Mesothelial cell of epicardium (in vitro differentiated cells): ENCODE measurements around the gene PLXNC1. TPM values are rescaled to one million over a fixed set of nuclear protein-coding genes. Genes with fewer than 3 reads are reported as not detected.
"Not testable (repeated sequence)": the region's sequence is repeated elsewhere in the genome, so short reads cannot be mapped to it uniquely, and the experiment has no call there.

Experiments
- DNase-seq, 2 experiments: peaks; one replicate each; pipeline ENCODE4 v3.0.0; 2021; ENCODE audit warnings: low spot score in 2 of 2; ENCODE audit not compliant: unreplicated experiment in 2 of 2
- H3K27ac Mint-ChIP-seq: 2 replicates; pipeline ENCODE4 v1.8.0; 2021; ENCODE audit warnings: mixed read lengths
- H3K27me3 Mint-ChIP-seq: 2 replicates; pipeline ENCODE4 v1.8.0; 2021; ENCODE audit warnings: low read depth, mixed read lengths
- H3K36me3 Mint-ChIP-seq: 2 replicates; pipeline ENCODE4 v1.8.0; 2021; ENCODE audit warnings: mixed read lengths
- H3K4me1 Mint-ChIP-seq: 2 replicates; pipeline ENCODE4 v1.8.0; 2021; ENCODE audit warnings: mixed read lengths
- H3K4me3 Mint-ChIP-seq: 2 replicates; pipeline ENCODE4 v1.8.0; 2021; ENCODE audit warnings: mild to moderate bottlenecking, moderate library complexity, mixed read lengths
- H3K9me3 Mint-ChIP-seq: 2 replicates; pipeline ENCODE4 v1.8.0; 2021; ENCODE audit warnings: mixed read lengths
- CTCF ChIP-seq: fragments of 200-600 bp; sonication (generic); IDR thresholded peaks from one replicate; pipeline ENCODE4 v1.5.0; 2021; ENCODE audit warnings: antibody characterized with exemption; ENCODE audit not compliant: unreplicated experiment
- total RNA-seq: library from RNA; stranded (reverse); gene quantifications from 3 replicates; pipeline ENCODE4 v1.2.1, GENCODE V29; 2021

Gene PLXNC1
- total RNA-seq, 1 donor from 2014 or later = 3.4 TPM

GRCh38 chr12:94304566-94305061, 156.2 kb downstream of the PLXNC1 start:
- no peaks in the 10 kb centered on the region for H3K9me3 Mint-ChIP-seq
- no peak overlapping the region for H3K4me3 Mint-ChIP-seq
- no peak for TF ChIP-seq CTCF

GRCh38 chr12:94305130-94305957, 157.0 kb downstream of the PLXNC1 start:
- no peaks in the 10 kb centered on the region for H3K27me3 Mint-ChIP-seq
- DNase-seq = no peak

More at GRCh38 chr12:94304566-94305061, 156.2 kb downstream of the PLXNC1 start:
- H3K36me3 Mint-ChIP-seq = peaks cover 13% of the 10 kb centered on the region
- peaks cover 7% of the 10 kb centered on the region for H3K4me1 Mint-ChIP-seq
- no peaks in the 10 kb centered on the region for H3K27me3 Mint-ChIP-seq
- peak overlapping the region; percentile 27 for H3K27ac Mint-ChIP-seq
- DNase-seq = no peak

GRCh38 chr12:94308612-94309011, 160.2 kb downstream of the PLXNC1 start:
- Mint-ChIP-seq H3K27ac (no peak overlapping the region), H3K36me3 (peaks cover 16% of the 10 kb centered on the region), H3K27me3 (no peaks in the 10 kb centered on the region), H3K4me3 (no peak overlapping the region), H3K4me1 (peaks cover 9% of the 10 kb centered on the region), H3K9me3 (no peaks in the 10 kb centered on the region)
- DNase-seq = no peak
- no peak for TF ChIP-seq CTCF

More at GRCh38 chr12:94305130-94305957, 157.0 kb downstream of the PLXNC1 start:
- H3K4me3 Mint-ChIP-seq = no peak overlapping the region
- H3K27ac Mint-ChIP-seq = no peak overlapping the region
- peaks cover 9% of the 10 kb centered on the region for H3K4me1 Mint-ChIP-seq
- TF ChIP-seq CTCF = no peak
- H3K9me3 Mint-ChIP-seq = no peaks in the 10 kb centered on the region
- H3K36me3 Mint-ChIP-seq = peaks cover 10% of the 10 kb centered on the region

GRCh38 chr12:94309373-94309772, 161.0 kb downstream of the PLXNC1 start:
- Mint-ChIP-seq H3K27me3 (no peaks in the 10 kb centered on the region), H3K4me3 (no peak overlapping the region), H3K4me1 (peaks cover 8% of the 10 kb centered on the region), H3K36me3 (peaks cover 16% of the 10 kb centered on the region), H3K27ac (no peak overlapping the region), H3K9me3 (peaks cover 3% of the 10 kb centered on the region)
- no peak for TF ChIP-seq CTCF
- no peak for DNase-seq

- H3K27ac Mint-ChIP-seq = no peak overlapping the region
- peaks cover 20% of the 10 kb centered on the region for H3K36me3 Mint-ChIP-seq
- H3K27me3 Mint-ChIP-seq = no peaks in the 10 kb centered on the region
- peaks cover 26% of the 10 kb centered on the region for H3K9me3 Mint-ChIP-seq
- H3K4me3 Mint-ChIP-seq = no peak overlapping the region
- TF ChIP-seq CTCF = no peak
- peaks cover 2% of the 10 kb centered on the region for H3K4me1 Mint-ChIP-seq
- no peak for DNase-seq
Measured at GRCh38 chr12:94312378-94312777, 164.0 kb downstream of the PLXNC1 start.

GRCh38 chr12:94316600-94316999, 168.2 kb downstream of the PLXNC1 start:
- H3K27ac Mint-ChIP-seq, H3K4me1 Mint-ChIP-seq, H3K4me3 Mint-ChIP-seq, DNase-seq, H3K27me3 Mint-ChIP-seq: not testable (repeated sequence)
- H3K9me3 Mint-ChIP-seq = peaks cover 68% of the 10 kb centered on the region
- peaks cover 51% of the 10 kb centered on the region for H3K36me3 Mint-ChIP-seq
